B cell (primary cell): ENCODE data around the gene NCKAP1. TPM values are rescaled to one million over a fixed set of nuclear protein-coding genes. Genes with fewer than 3 reads are reported as not detected.

Experiments used
- ATAC-seq: fragments of 200-7000 bp; cut with Tn5 transposase; one replicate; pipeline ENCODE4 v1.10.0; 2021; ENCODE audit warnings: low read depth, mild to moderate bottlenecking, moderate number of reproducible peaks, moderate library complexity
- CTCF ChIA-PET: fragments of 350-600 bp; sonication (Branson Sonifier 250); formaldehyde crosslinking; loops from one replicate; lab custom pipeline; 2021; ENCODE audit warnings: antibody characterized with exemption, inconsistent platforms; lab: Charles Lee
- POLR2A ChIA-PET: fragments of 350-600 bp; sonication (Branson Sonifier 250); formaldehyde crosslinking; loops from one replicate; lab custom pipeline; 2021; ENCODE audit warnings: antibody characterized with exemption; lab: Charles Lee
- DNase-seq: peaks from one replicate; pipeline ENCODE4 v3.0.0; 2013
- H2AFZ ChIP-seq: 2 replicates; pipeline ENCODE4 v1.6.1; 2012; ENCODE audit warnings: mild to moderate bottlenecking, low read depth, low read length; ENCODE audit not compliant: insufficient read depth, poor library complexity, severe bottlenecking
- H3K27ac ChIP-seq, 2 donors: 1 replicate in 1 of 2; 2 replicates in 1 of 2; pipeline ENCODE4 v1.5.1; 2012 to 2013; ENCODE audit warnings: low read length in 2 of 2, mild to moderate bottlenecking in 2 of 2, moderate library complexity in 1 of 2
- H3K27me3 ChIP-seq, 4 experiments: fragments of 200-600 bp in 1 of 4; sonication (generic) in 1 of 4; replicated peaks in 1 of 4; 1 replicate in 2 of 4; 2 replicates in 2 of 4; pipeline versions ENCODE4 v1.6.1 to v1.7.0; 2013 to 2016; ENCODE audit warnings: low read length in 3 of 4, mild to moderate bottlenecking in 2 of 4, mixed read lengths in 1 of 4, moderate library complexity in 1 of 4; ENCODE audit not compliant: insufficient read depth in 4 of 4, control insufficient read depth in 3 of 4; ENCODE audit errors: control extremely low read depth in 1 of 4
- H3K36me3 ChIP-seq, 2 experiments: replicated peaks in 1 of 2; 1 replicate in 1 of 2; 2 replicates in 1 of 2; pipeline versions ENCODE4 v1.6.1 to v1.7.1; 2013; ENCODE audit warnings: low read length in 1 of 2; ENCODE audit not compliant: insufficient read depth in 2 of 2, control insufficient read depth in 1 of 2; ENCODE audit errors: control extremely low read depth in 1 of 2, extremely low read depth in 1 of 2
- H3K4me1 ChIP-seq, 2 donors: fragments of 200-600 bp in 1 of 2; sonication (generic) in 1 of 2; 1 replicate in 1 of 2; 2 replicates in 1 of 2; pipeline versions ENCODE4 v1.5.1 to v1.6.1; 2013 to 2017; ENCODE audit warnings: low read length in 2 of 2; ENCODE audit not compliant: control insufficient read depth in 2 of 2, insufficient read depth in 2 of 2
- H3K4me2 ChIP-seq: replicated peaks from 2 replicates; pipeline ENCODE3; 2012; ENCODE audit warnings: mild to moderate bottlenecking, low read depth, low read length; ENCODE audit not compliant: poor library complexity, severe bottlenecking
- H3K4me3 ChIP-seq, 5 experiments: fragments of 200-600 bp in 1 of 5; sonication (generic) in 1 of 5; 1 replicate in 3 of 5; 2 replicates in 2 of 5; pipeline versions ENCODE4 v1.5.1 to v1.7.0; 2011 to 2016; ENCODE audit warnings: low read length in 4 of 5, mild to moderate bottlenecking in 4 of 5, low read depth in 2 of 5, control low read depth in 1 of 5, moderate library complexity in 1 of 5; ENCODE audit not compliant: insufficient read depth in 1 of 5; ENCODE audit errors: control extremely low read depth in 1 of 5, extremely low read depth in 1 of 5
- H3K79me2 ChIP-seq: fragments of 200-600 bp; sonication (generic); one replicate; pipeline ENCODE4 v1.6.0; 2016; ENCODE audit warnings: low read length; ENCODE audit not compliant: control insufficient read depth, insufficient read depth
- H3K9ac ChIP-seq: fragments of 200-600 bp; sonication (generic); 2 replicates; pipeline ENCODE4 v1.6.1; 2017; ENCODE audit warnings: mild to moderate bottlenecking, low read length, moderate library complexity
- H3K9me3 ChIP-seq, 3 donors: one replicate each; pipeline versions ENCODE4 v1.6.1 to v1.7.1; 2013; ENCODE audit warnings: low read length in 2 of 3; ENCODE audit not compliant: control insufficient read depth in 2 of 3, insufficient read depth in 1 of 3; ENCODE audit errors: control extremely low read depth in 1 of 3
- H4K20me1 ChIP-seq: 2 replicates; pipeline ENCODE4 v1.6.0; 2012; ENCODE audit warnings: mild to moderate bottlenecking, low read length; ENCODE audit not compliant: insufficient read depth, control insufficient read depth, poor library complexity, severe bottlenecking
- H3K27ac Mint-ChIP-seq: one replicate; pipeline ENCODE4 v1.8.0; 2021; ENCODE audit warnings: mixed read lengths
- H3K27me3 Mint-ChIP-seq: one replicate; pipeline ENCODE4 v1.8.0; 2021; ENCODE audit warnings: mixed read lengths
- H3K4me1 Mint-ChIP-seq: one replicate; pipeline ENCODE4 v1.8.0; 2021; ENCODE audit warnings: mixed read lengths
- H3K4me3 Mint-ChIP-seq: one replicate; pipeline ENCODE4 v1.8.0; 2021; ENCODE audit warnings: mixed read lengths
- H3K9me3 Mint-ChIP-seq: one replicate; pipeline ENCODE4 v1.8.0; 2022; ENCODE audit warnings: mixed read lengths; ENCODE audit not compliant: insufficient read depth
- EZH2 ChIP-seq: IDR thresholded peaks from 2 replicates; pipeline ENCODE4 v1.6.1; 2012; ENCODE audit warnings: borderline replicate concordance, low read depth, mild to moderate bottlenecking, moderate library complexity, low read length; ENCODE audit not compliant: insufficient read depth, poor library complexity, severe bottlenecking
- WGBS: methylation state at CpG from one replicate; pipeline ENCODE4 v1.1.5; 2013; ENCODE audit warnings: missing lambda C conversion rate; ENCODE audit not compliant: insufficient coverage; 5-methylcytosine and 5-hydroxymethylcytosine counted together
- intact Hi-C: fragments of 100-400 bp; cut with micrococcal nuclease; formaldehyde crosslinking; loops from one replicate; pipeline ENCODE4 v1.10.0; 2022
- polyA plus RNA-seq: library from polyadenylated mRNA; depleted of rRNA; stranded (reverse); fragments of >200 nt; gene quantifications from 2 replicates; pipeline ENCODE4 v1.2.3, GENCODE V29; 2012
- total RNA-seq, 2 donors: library from RNA; stranded (reverse); fragments of 120-200 nt in 1 of 2; gene quantifications; 1 replicate in 1 of 2; 2 replicates in 1 of 2; pipeline versions ENCODE4 v1.2.3 to v1.2.4, GENCODE V29; 2013 to 2022
- TF ChIP-seq, protein P1 (sequence below): fragments of 200-600 bp; IDR thresholded peaks from one replicate; pipeline ENCODE4 v1.8.0; 2022; ENCODE audit warnings: antibody characterized with exemption, mild to moderate bottlenecking

NCKAP1 gene
- total and polyA plus RNA-seq, 2 donors (not counting 1 experiment from before 2014, with no cell fraction given), result 0.05 TPM; not detected in 1

GRCh38 chr2:183010112-183010511, 28.1 kb downstream of the NCKAP1 start:
- Histone ChIP-seq H3K9ac (no peak overlapping the region), H3K79me2 (no peaks in the 10 kb centered on the region), H2AFZ (no peak overlapping the region), H3K27ac (no peak overlapping the region), H3K36me3 (no peaks in the 10 kb centered on the region), H3K9me3 (no peaks in the 10 kb centered on the region), H3K4me2 (no peak overlapping the region), H3K4me3 (no peak overlapping the region), H3K27me3 (peaks cover 0 to 29% (median 11%) of the 10 kb centered on the region in 4 experiments), H4K20me1 (no peaks in the 10 kb centered on the region), H3K4me1 (no peaks in the 10 kb centered on the region)
- Mint-ChIP-seq H3K27me3 (peaks cover 47% of the 10 kb centered on the region), H3K9me3 (no peaks in the 10 kb centered on the region), H3K4me1 (no peaks in the 10 kb centered on the region), H3K27ac (no peak overlapping the region), H3K4me3 (no peak overlapping the region)
- intact Hi-C loops, result no loop called here
- ATAC-seq (no peak), DNase-seq (no peak)
- ChIA-PET POLR2A (no interaction called here), CTCF (no interaction called here)
- WGBS, result 74% methylated on average over 3 of the region's 5 CpGs
- TF ChIP-seq EZH2, result no peak
- TF ChIP-seq, protein P1, sequence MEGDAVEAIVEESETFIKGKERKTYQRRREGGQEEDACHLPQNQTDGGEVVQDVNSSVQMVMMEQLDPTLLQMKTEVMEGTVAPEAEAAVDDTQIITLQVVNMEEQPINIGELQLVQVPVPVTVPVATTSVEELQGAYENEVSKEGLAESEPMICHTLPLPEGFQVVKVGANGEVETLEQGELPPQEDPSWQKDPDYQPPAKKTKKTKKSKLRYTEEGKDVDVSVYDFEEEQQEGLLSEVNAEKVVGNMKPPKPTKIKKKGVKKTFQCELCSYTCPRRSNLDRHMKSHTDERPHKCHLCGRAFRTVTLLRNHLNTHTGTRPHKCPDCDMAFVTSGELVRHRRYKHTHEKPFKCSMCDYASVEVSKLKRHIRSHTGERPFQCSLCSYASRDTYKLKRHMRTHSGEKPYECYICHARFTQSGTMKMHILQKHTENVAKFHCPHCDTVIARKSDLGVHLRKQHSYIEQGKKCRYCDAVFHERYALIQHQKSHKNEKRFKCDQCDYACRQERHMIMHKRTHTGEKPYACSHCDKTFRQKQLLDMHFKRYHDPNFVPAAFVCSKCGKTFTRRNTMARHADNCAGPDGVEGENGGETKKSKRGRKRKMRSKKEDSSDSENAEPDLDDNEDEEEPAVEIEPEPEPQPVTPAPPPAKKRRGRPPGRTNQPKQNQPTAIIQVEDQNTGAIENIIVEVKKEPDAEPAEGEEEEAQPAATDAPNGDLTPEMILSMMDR, result no peak

- Histone ChIP-seq H3K4me2 (no peak overlapping the region), H3K27me3 (peaks cover 0 to 25% (median 10%) of the 10 kb centered on the region in 4 experiments), H3K4me3 (no peak overlapping the region), H3K36me3 (no peaks in the 10 kb centered on the region), H3K4me1 (no peaks in the 10 kb centered on the region), H2AFZ (no peak overlapping the region), H3K79me2 (no peaks in the 10 kb centered on the region), H3K27ac (no peak overlapping the region), H3K9me3 (no peaks in the 10 kb centered on the region), H4K20me1 (no peaks in the 10 kb centered on the region), H3K9ac (no peak overlapping the region)
- Mint-ChIP-seq H3K27me3 (peaks cover 41% of the 10 kb centered on the region), H3K4me3 (no peak overlapping the region), H3K27ac (no peak overlapping the region), H3K4me1 (no peaks in the 10 kb centered on the region), H3K9me3 (no peaks in the 10 kb centered on the region)
- DNase-seq, result no peak
- TF ChIP-seq, protein P1, result no peak
- no peak for TF ChIP-seq EZH2
- ChIA-PET CTCF (no interaction called here), POLR2A (no interaction called here)
- intact Hi-C loops, result no loop called here
- ATAC-seq, result no peak
- WGBS, result 100% methylated on average over 1 of the region's 3 CpGs
Observed at GRCh38 chr2:183009249-183009899, 28.9 kb downstream of the NCKAP1 start.
